GM19372 (cell line): ENCODE results near the gene STAP2.

Experiments used
- ATAC-seq: cut with Tn5 transposase; IDR thresholded peaks from one replicate; pipeline ENCODE4 v1.9.1; 2021; ENCODE audit warnings: mild to moderate bottlenecking, low read depth, moderate library complexity; ENCODE audit not compliant: unreplicated experiment

The STAP2 gene

GRCh38 chr19:4371247-4372164 is 32.9 kb upstream of the STAP2 start:
- ATAC-seq = no peak

DNA sequence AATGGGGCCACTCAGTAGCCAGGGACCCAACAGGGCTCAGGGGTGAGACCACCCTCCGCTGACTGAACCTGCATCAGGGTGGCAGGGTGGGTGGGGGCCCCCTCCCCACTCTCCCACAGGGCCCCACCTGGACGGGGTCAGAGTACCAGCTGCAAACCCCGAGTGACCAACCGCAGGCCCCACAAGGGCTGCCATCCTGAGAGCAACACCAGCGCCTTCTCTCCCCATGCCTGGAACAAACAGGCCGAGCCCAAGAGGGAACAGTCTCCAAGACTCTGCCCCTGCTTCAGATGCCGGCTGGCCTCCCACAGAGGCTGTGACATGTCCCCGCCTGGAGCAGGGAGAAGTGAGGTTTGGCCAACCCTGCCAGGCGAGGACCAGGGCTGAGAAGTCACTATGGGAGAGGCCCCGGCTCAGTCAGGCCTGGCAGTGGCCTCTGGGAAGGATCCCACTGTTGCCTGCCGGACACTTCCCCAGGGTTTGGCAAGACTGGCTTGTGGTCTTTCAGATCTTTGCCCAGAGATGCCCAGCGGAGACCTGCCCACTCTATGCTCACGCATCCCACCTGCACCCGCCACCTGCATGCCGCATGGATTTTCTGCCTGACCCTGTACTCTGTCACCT is 31.9 kb upstream of the STAP2 start:
- no peak for ATAC-seq

DNA sequence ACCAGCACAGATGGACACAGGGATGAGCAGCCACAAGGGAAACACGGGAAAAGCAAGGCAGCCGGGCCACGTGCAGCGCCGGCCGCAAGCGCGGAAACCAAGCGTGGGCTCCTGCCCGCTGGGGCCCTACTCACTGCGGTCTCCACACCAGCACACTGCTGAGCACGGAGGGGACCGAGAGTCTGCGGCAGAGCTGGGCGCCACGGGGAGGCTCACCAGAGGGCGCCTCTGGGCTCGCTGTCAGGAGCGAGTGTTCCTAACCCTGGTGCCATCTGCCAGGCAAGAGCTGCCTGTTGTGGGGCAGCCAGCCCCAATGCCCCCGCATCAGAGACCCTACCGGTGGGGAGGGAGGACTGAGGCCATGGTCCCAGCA is 31.2 kb upstream of the STAP2 start:
- peak; percentile 49 for ATAC-seq

GRCh38 chr19:4369109-4369887 is 30.7 kb upstream of the STAP2 start:
- ATAC-seq = peak; percentile 56

- ATAC-seq = no peak
Observed at GRCh38 chr19:4368128-4368820, 29.6 kb upstream of the STAP2 start.

DNA sequence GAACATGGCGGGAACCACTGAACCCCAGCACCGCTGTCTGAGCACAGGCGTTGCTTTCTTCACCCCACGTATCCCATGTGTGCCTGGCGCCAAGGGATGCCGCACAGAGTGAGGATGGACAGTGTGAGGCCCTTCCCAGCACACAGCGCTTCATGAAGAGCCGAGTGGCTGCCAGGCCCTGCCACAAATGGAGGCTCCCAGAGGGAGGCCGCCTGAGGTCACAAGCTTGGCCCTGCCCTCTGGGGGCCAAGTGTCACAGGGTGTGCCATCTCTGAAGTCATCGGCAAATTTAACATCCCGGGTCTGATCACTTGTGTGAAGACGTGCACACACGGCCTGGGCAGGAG is 29.1 kb upstream of the STAP2 start:
- ATAC-seq = no peak

- no peak for ATAC-seq
Observed at GRCh38 chr19:4367336-4367723, 28.7 kb upstream of the STAP2 start.

DNA sequence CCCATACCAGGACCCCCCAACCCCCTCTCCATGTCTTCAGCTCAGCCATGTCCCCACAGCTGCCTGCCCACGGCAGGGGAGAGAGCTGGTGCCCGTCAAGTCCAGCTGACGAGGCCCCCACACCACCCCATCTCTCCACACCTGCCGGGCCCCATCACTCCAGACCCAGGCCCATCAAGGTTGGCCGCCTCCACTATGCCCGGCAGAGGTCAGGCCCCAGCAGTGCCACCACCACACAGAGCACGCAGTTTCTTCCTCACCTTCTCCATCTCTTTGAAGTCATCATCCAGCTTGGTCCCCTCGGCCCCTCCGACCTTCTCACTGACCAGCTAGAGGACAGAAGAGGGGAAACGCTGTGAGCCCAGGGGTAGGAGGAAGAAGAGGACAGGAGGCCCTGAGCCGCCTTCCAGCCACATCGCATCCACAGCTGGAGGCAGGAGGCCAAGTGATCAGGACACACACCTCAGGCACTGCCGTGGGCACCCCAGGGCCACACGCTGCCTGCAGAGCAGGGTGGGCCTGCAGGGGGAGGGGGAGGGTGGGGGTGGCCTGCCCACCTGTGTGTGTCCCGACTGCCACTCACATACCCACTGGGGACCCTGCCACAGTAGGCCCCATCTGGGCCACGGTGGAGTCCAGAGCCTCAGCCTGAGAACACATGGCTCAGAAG is 28.2 kb upstream of the STAP2 start:
- no peak for ATAC-seq

DNA sequence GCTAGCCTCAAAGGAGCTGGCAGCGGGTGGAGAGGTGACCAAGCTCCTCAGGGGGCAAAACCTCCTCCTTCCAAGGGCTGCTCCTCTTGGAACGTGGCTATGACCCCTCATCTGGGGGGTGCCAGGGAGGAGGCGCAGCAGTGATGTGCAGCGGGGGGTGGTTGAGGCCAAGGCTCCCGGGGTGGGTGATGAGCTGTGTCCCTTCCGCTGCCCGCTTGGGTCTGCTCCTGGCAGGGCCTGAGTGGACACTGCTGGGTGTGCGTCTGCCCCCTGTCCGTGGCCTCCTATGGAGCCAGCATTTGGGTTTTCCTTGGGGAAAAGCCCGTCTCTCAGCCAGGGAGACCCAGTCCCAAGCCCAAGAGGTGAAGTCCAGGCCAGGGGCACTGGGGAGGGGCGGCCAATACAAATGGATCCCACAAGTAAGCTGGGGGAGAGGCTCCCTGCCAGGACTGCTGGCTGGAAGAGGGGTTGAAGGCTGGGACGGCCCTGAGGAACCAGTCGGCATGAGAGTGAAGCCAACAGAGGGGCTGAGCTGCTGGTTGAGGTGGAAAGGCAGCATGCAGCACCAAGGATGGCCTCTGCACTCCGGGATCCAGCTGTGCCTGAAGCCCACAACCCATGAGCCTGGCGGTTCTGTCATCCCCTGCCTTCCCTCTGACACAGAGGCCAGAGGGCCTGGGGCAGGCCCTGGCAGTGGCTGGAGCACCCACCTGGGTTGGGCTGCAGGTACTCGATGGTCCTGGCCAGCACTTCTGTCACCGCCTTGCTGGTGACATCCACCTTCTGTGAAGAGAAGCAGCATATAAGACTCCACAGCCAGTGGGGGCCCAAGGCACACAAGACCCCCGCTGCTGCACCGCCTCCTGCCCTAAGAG is 27.4 kb upstream of the STAP2 start:
- ATAC-seq = no peak

GRCh38 chr19:4365341-4365740 is 26.7 kb upstream of the STAP2 start:
- ATAC-seq = no peak

- ATAC-seq = no peak
Observed at GRCh38 chr19:4363571-4364304, 25.1 kb upstream of the STAP2 start.

GRCh38 chr19:4362831-4363545 is 24.4 kb upstream of the STAP2 start:
- ATAC-seq = no peak

DNA sequence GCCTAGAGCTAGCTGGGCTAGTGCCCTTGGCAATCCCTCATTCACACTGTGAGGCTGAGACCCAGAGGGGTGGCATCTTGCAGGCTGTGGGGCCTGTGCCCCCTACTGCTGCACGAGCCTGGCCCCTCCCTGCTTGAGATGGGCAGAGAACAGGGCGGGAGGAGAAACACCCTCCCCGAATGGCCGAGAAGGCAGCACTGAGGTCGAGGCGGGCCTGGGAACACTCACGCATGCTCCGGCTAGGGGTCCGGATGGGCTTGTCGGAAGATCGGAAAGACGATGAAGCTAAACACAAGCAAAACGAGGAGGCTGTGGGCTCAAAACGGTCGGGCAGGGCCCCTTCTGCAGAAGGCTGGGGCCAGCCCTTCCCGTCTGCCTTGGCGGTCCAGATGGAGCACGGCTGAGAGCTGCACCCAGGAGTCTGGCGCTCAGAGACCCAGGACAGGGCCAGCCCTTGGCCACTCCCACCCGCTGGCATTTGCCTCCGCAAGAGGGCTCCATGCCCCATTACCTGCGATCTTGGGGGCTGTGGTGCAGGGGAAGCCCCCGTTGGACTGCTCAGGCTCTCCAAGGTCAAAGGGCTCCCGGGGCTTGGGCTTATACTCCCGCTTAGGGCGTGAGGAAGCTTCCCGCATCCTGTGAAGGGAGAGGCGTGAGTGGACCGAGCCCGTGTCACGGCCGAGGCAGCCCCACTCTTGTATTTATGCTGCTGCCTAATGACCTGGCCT is 23.6 kb upstream of the STAP2 start:
- ATAC-seq = no peak

DNA sequence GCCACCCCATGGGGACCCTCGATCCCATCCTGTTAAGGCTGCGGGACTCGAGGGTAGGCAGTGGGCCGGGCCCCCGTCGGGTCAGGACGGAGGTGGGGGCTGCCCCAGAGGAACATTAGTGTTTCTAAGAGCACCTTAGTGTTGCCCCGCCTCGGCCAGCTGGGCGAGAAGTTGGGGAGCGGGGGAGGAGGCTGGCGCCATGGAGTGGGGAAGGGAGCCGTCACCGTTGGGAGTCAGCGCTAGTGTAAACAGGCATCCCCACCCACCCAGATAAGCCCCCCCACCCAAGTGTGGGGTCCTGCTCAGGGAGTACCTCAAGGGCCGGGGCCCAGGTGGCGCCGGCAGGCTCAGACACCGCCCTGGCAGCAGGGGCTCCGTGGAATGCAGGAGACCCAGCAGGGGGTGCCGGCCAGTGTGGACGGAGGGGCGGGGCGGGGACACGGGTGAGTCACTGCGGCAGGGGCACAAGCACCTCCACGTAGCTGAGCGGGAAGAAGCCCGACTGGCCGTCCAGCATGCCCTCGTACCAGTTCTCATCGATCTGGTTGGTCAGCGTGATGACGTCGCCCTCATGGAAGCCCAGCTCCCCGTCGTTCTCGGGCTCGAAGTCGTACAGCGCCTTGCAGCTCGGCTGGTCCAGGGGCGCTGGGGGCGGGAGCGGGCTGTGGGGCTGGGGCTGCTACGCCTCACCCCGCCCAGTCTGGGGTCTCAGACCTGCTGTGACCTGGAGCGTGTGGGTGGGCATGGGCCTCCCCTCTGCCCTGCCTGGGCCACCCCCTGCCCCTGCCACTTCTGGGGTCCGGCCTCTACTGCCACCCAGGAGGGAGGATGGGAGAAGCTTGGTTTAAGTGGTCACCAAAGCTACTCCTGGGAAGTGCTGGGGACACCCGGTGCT is 22.8 kb upstream of the STAP2 start:
- ATAC-seq = no peak

GRCh38 chr19:4360641-4361151 is 22.1 kb upstream of the STAP2 start:
- no peak for ATAC-seq

GRCh38 chr19:4360081-4360569 is 21.5 kb upstream of the STAP2 start:
- ATAC-seq = no peak
